Ascending aorta (tissue), 2 donors: ENCODE results near the gene LCNL1. TPM values are rescaled to one million over a fixed set of nuclear protein-coding genes. Genes with fewer than 3 reads are reported as not detected.
A peak's percentile ranks its signal among the peaks of the same experiment; 100 is the strongest.

Experiments
- DNase-seq, 2 donors: peaks; one replicate each; pipeline ENCODE4 v3.0.0-alpha.2; 2019; ENCODE audit warnings: low spot score in 2 of 2
- H3K27ac ChIP-seq, 2 donors: fragments of 200-600 bp; sonication (generic); one replicate each; pipeline ENCODE4 v1.5.1; 2016 to 2017; ENCODE audit warnings: mild to moderate bottlenecking in 1 of 2
- H3K27me3 ChIP-seq: fragments of 200-600 bp; sonication (generic); one replicate; pipeline ENCODE4 v1.5.1; 2017
- H3K36me3 ChIP-seq, 2 donors: fragments of 200-600 bp; sonication (generic); one replicate each; pipeline ENCODE4 v1.5.1; 2016
- H3K4me1 ChIP-seq, 2 donors: fragments of 200-600 bp; sonication (generic); one replicate each; pipeline ENCODE4 v1.5.1; 2016 to 2017; ENCODE audit warnings: mild to moderate bottlenecking in 1 of 2
- H3K4me3 ChIP-seq, 2 donors: fragments of 200-600 bp; sonication (generic); one replicate each; pipeline ENCODE4 v1.5.1; 2016 to 2017; ENCODE audit warnings: mild to moderate bottlenecking in 1 of 2
- H3K9me3 ChIP-seq, 2 donors: fragments of 200-600 bp; sonication (generic); one replicate each; pipeline ENCODE4 v1.5.1; 2016
- CTCF ChIP-seq, 3 experiments: fragments of 200-600 bp in 2 of 3; fragments of 450-650 bp in 1 of 3; sonication (generic) in 2 of 3; IDR thresholded peaks; one replicate each; pipeline ENCODE4 v1.5.1; 2016 to 2019; ENCODE audit warnings: antibody characterized with exemption in 3 of 3, mild to moderate bottlenecking in 1 of 3, moderate library complexity in 1 of 3
- intact Hi-C: fragments of 100-400 bp; cut with DNase I; formaldehyde crosslinking; loops from one replicate; pipeline ENCODE4 v1.15.1; 2023
- total RNA-seq: library from RNA; depleted of rRNA; stranded (reverse); fragments of >200 nt; gene quantifications from one replicate; pipeline ENCODE4 v1.1.0, GENCODE V29; 2016

LCNL1 gene
- total RNA-seq, 1 donor from 2014 or later = not detected

DNA sequence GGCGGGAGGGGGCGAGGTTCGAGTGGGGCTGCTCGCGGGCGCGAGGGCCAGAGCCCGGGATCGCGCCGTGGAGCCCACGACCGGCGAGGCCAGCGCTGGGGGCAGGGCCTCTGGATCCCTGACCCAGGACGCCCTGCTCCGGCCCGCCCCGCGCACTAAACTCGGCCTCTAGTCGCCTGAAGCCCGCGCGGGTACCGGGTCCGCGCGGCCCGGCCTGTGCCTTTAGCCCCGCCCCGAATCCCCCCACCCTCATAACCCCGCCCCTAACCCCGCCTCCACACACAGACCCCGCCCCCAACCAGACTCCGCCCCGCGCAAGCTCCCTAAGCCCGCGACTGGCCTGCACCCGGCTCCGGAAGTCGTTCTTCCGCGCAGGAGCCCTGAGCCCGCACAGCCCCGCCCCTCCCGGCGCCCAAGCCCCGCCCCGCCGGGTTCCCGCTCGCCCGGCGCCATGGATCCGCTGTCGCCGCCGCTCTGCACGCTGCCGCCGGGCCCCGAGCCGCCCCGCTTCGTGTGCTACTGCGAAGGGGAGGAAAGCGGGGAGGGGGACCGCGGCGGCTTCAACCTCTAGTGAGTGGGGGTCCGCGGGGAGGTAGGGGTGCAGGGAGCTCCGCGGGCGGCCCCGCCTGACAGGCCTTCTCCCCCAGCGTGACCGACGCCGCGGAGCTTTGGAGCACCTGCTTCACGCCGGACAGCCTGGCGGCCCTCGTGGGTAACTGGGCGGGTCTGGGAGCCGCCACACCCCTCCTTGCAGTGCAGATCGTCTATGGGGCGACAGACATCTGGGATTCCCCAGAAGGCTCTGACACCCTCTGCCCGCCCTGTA is 9.4 kb downstream of the LCNL1 start, which contains the start of gene PAXX:
PAXX (plus strand) TSS at position 430 of the 826 bp plus-strand sequence; CDS start at position 452, 22 bp downstream.
- no peaks in the 10 kb centered on the region for H3K9me3 ChIP-seq
- no peak for TF ChIP-seq CTCF (IDR thresholded peaks at IDR 0.05)
- peaks cover 21 to 29% of the 10 kb centered on the region in 2 donors for H3K4me1 ChIP-seq
- peak within 1 kb of the TSS; percentile 79 to 85 for H3K4me3 ChIP-seq
- H3K36me3 ChIP-seq = no peaks in the 10 kb centered on the region
- H3K27ac ChIP-seq = peak within 1 kb of the TSS; percentile 66 to 83
- DNase-seq = peak; percentile 57 to 93
- no peaks in the 10 kb centered on the region for H3K27me3 ChIP-seq
- intact Hi-C loops = loop anchor here (1.0 to 5.0 kb wide), 5 partner anchors 36 to 201 kb away; partner anchors contain the start of genes ABCA2, FBXW5, MAN1B1 and PHPT1

DNA sequence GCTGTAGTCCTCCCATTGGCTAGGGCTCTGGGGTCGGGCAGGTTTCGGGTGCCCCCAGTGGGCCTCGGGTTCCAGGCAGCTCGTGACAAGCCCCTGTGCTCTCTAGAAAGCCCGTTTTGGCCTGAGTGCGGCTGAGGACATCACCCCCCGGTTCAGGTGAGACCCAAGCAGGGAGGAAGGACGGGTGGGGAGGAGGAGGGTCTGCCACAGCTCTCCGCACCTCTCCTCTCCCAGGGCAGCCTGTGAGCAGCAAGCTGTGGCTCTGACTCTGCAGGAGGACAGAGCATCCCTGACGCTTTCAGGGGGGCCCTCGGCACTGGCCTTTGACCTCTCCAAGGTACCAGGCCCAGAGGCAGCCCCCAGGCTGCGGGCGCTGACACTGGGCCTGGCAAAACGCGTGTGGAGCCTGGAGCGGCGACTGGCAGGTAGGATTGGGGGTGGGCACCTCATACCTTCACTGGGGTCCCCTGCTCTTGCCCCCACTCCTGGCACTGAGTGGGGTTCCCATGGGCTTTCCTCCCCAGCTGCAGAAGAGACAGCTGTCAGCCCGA is 10.1 kb downstream of the LCNL1 start:
- TF ChIP-seq CTCF (IDR thresholded peaks at IDR 0.05) = no peak
- no peaks in the 10 kb centered on the region for H3K9me3 ChIP-seq
- H3K36me3 ChIP-seq = no peaks in the 10 kb centered on the region
- H3K4me3 ChIP-seq = peak overlapping the region; percentile 79 to 85
- no peak for DNase-seq
- peaks cover 21 to 29% of the 10 kb centered on the region in 2 donors for H3K4me1 ChIP-seq
- peak overlapping the region; percentile 54 to 62 for H3K27ac ChIP-seq
- intact Hi-C loops = loop anchor here (1.0 to 5.0 kb wide), 5 partner anchors 35 to 202 kb away; partner anchors contain the start of genes ABCA2, FBXW5, MAN1B1 and PHPT1
- no peaks in the 10 kb centered on the region for H3K27me3 ChIP-seq

DNA sequence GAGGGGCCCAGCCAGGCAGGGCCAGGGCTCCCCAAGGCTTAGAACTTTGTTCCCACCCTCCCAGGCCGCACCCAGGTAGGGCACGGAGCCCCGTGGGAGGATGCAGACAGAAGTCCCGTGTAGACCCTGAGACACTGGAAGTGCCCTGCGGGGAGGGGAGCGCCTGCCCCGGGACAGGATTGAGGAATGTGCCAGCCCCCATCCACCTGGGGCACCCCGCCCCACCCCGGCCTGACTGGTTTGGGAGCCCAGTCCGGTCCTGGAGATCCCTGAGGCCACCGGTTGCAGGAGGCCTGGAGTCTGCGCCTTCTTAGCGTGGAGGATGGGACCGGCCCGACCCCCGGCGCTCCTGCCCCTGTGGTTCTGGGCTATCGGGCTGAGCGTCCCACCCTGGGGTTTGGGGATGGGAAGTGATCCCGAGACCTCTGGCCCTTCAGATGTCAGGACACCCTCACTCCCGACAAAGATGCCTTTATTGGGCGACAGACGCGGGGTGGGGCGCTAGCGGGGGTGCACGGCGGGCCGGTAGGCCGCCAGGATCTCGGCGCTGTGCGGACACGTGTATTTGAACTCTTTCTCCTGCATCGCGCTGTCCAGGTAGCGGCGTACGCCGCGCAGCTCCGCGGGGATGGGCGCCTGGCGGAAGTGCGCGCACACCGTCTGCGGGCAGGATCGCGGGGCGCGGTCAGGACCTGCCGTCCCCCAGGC is 11.5 kb downstream of the LCNL1 start:
- Histone ChIP-seq H3K9me3 (no peaks in the 10 kb centered on the region), H3K4me1 (peaks cover 21 to 29% of the 10 kb centered on the region in 2 donors), H3K36me3 (no peaks in the 10 kb centered on the region), H3K27me3 (no peaks in the 10 kb centered on the region), H3K27ac (no peak overlapping the region), H3K4me3 (peak overlapping the region in 1 of 2 donors; percentile 52)
- no peak for TF ChIP-seq CTCF (IDR thresholded peaks at IDR 0.05)
- intact Hi-C loops = loop anchor here (5.0 kb wide), 1 partner anchor 93 kb away; the partner anchor contains the start of gene MAN1B1
- no peak for DNase-seq

DNA sequence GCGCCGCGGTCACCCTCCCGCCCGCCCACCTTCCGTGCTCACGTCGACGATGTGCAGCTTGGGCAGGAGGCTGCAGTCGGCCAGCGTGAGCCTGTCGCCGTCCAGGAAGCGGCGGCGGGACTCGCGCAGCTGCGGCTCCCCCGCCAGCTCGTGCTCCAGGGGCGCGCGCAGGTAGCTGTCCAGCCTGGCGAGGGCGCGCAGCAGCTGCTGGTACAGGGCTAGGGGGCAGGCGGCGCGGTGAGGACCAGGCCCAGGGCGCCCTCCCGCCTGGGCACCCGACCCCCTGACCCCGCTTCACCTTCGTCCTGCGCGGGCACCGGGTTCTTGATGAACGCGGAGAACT is 12.1 kb downstream of the LCNL1 start:
- no peak for TF ChIP-seq CTCF (IDR thresholded peaks at IDR 0.05)
- Histone ChIP-seq H3K4me3 (peak overlapping the region in 1 of 2 donors; percentile 52), H3K27ac (no peak overlapping the region), H3K27me3 (no peaks in the 10 kb centered on the region), H3K36me3 (no peaks in the 10 kb centered on the region), H3K9me3 (no peaks in the 10 kb centered on the region), H3K4me1 (peaks cover 21 to 29% of the 10 kb centered on the region in 2 donors)
- no peak for DNase-seq
- intact Hi-C loops = loop anchor here (5.0 kb wide), 2 partner anchors 92 to 108 kb away; partner anchors contain the start of genes MAN1B1 and TRAF2

- peak overlapping the region; percentile 60 to 67 for H3K27ac ChIP-seq
- H3K36me3 ChIP-seq = no peaks in the 10 kb centered on the region
- intact Hi-C loops = loop anchor here (5.0 kb wide), 1 partner anchor 108 kb away; the partner anchor contains the start of gene TRAF2
- H3K27me3 ChIP-seq = no peaks in the 10 kb centered on the region
- no peaks in the 10 kb centered on the region for H3K9me3 ChIP-seq
- H3K4me1 ChIP-seq = peaks cover 21 to 29% of the 10 kb centered on the region in 2 donors
- DNase-seq = no peak
- H3K4me3 ChIP-seq = peak overlapping the region; percentile 27 to 52
- no peak for TF ChIP-seq CTCF (IDR thresholded peaks at IDR 0.05)
These were observed 12.6 kb downstream of the LCNL1 start for GRCh38 chr9:136995362-136995761.
